SU-DHL-6 (cell line): ENCODE data around the gene PRLR.

Experiments
- H2AFZ ChIP-seq: fragments of 200-600 bp; sonication (generic); 2 replicates; pipeline ENCODE4 v1.6.1; 2014; ENCODE audit warnings: low read depth, mild to moderate bottlenecking, moderate library complexity, mixed read lengths, antibody characterized with exemption, low read length; ENCODE audit not compliant: severe bottlenecking
- H3F3A ChIP-seq: fragments of 200-600 bp; shearing (Covaris generic); 2 replicates; pipeline ENCODE4 v1.6.0; 2016; ENCODE audit warnings: antibody characterized with exemption, mild to moderate bottlenecking; ENCODE audit not compliant: insufficient read depth
- H3K27ac ChIP-seq: fragments of 200-600 bp; sonication (generic); 2 replicates; pipeline ENCODE4 v1.5.1; 2016; ENCODE audit warnings: low read depth, mild to moderate bottlenecking, low read length, moderate library complexity, mixed read lengths
- H3K27me3 ChIP-seq: fragments of 200-600 bp; sonication (generic), shearing (Covaris generic); 2 replicates; pipeline ENCODE4 v1.6.0; 2014; ENCODE audit warnings: mild to moderate bottlenecking, low read length
- H3K36me3 ChIP-seq: fragments of 200-600 bp; sonication (generic); 2 replicates; pipeline ENCODE4 v1.6.1; 2014; ENCODE audit warnings: mild to moderate bottlenecking, low read length, mixed read lengths
- H3K4me2 ChIP-seq: fragments of 300-600, 200-600 bp; shearing (Covaris generic), sonication (generic); 2 replicates; pipeline ENCODE4 v1.6.0; 2014; ENCODE audit warnings: low read length, low read depth, mild to moderate bottlenecking; ENCODE audit not compliant: poor library complexity, severe bottlenecking
- H3K4me3 ChIP-seq: fragments of 200-600 bp; sonication (generic); 2 replicates; pipeline ENCODE4 v1.5.1; 2014; ENCODE audit warnings: antibody characterized with exemption, low read length, mild to moderate bottlenecking, mixed read lengths; ENCODE audit not compliant: insufficient read depth, poor library complexity, severe bottlenecking
- H3K79me2 ChIP-seq: fragments of 200-600 bp; sonication (generic); 2 replicates; pipeline ENCODE4 v1.6.1; 2014; ENCODE audit warnings: mild to moderate bottlenecking, low read length, moderate library complexity; ENCODE audit not compliant: insufficient read depth
- H3K9ac ChIP-seq: fragments of 200-600 bp; sonication (generic); 2 replicates; pipeline ENCODE4 v1.7.0; 2014; ENCODE audit warnings: mild to moderate bottlenecking, low read length
- H3K9me2 ChIP-seq: fragments of 200-600 bp; sonication (generic); replicated peaks from 2 replicates; pipeline ENCODE4 v1.6.1; 2014; ENCODE audit warnings: low read length; ENCODE audit not compliant: insufficient read depth
- H3K9me3 ChIP-seq: fragments of 200-600 bp; sonication (generic); 2 replicates; pipeline ENCODE4 v1.6.1; 2014; ENCODE audit warnings: low read length, mixed read lengths; ENCODE audit not compliant: insufficient read depth
- H4K20me1 ChIP-seq: fragments of 200-600 bp; sonication (generic); 2 replicates; pipeline ENCODE4 v1.6.1; 2014; ENCODE audit warnings: low read depth, mild to moderate bottlenecking, antibody characterized with exemption, low read length, moderate library complexity, mixed read lengths
- CTCF ChIP-seq: fragments of 200-600 bp; sonication (generic); IDR thresholded peaks from one replicate; pipeline ENCODE4 v1.5.1; 2017; ENCODE audit warnings: antibody characterized with exemption, mild to moderate bottlenecking, low read length, moderate library complexity; ENCODE audit not compliant: insufficient read depth, poor library complexity, severe bottlenecking
- EZH2phosphoT487 ChIP-seq: fragments of 200-600 bp; sonication (generic), shearing (Covaris generic); conservative IDR thresholded peaks from 2 replicates; pipeline ENCODE4 v1.6.1; 2018; ENCODE audit warnings: mild to moderate bottlenecking, antibody characterized with exemption, low read length, moderate library complexity, mixed read lengths

The PRLR gene

GRCh38 chr5:35087991-35088390 lies 142.3 kb downstream of the PRLR start:
- Histone ChIP-seq H3K9ac (no peak overlapping the region), H3K4me3 (no peak overlapping the region), H3K27ac (no peak overlapping the region), H4K20me1 (no peaks in the 10 kb centered on the region), H3F3A (no peaks in the 10 kb centered on the region), H3K9me2 (no peaks in the 10 kb centered on the region), H3K4me2 (no peak overlapping the region), H3K36me3 (no peaks in the 10 kb centered on the region), H3K27me3 (no peaks in the 10 kb centered on the region), H3K9me3 (no peaks in the 10 kb centered on the region), H3K79me2 (no peaks in the 10 kb centered on the region), H2AFZ (no peak overlapping the region)
- TF ChIP-seq EZH2phosphoT487 (no peak), CTCF (no peak)

- Histone ChIP-seq H3K9me2 (no peaks in the 10 kb centered on the region), H3F3A (no peaks in the 10 kb centered on the region), H3K4me3 (no peak overlapping the region), H3K27me3 (no peaks in the 10 kb centered on the region), H3K9me3 (no peaks in the 10 kb centered on the region), H4K20me1 (no peaks in the 10 kb centered on the region), H3K9ac (no peak overlapping the region), H3K27ac (no peak overlapping the region), H3K79me2 (no peaks in the 10 kb centered on the region), H3K36me3 (no peaks in the 10 kb centered on the region), H3K4me2 (no peak overlapping the region), H2AFZ (no peak overlapping the region)
- TF ChIP-seq CTCF: no peak
- TF ChIP-seq EZH2phosphoT487: no peak
These were observed 147.1 kb downstream of the PRLR start for GRCh38 chr5:35083150-35083549.

GRCh38 chr5:35082530-35082929 lies 147.8 kb downstream of the PRLR start:
- H3K36me3 ChIP-seq: no peaks in the 10 kb centered on the region
- H4K20me1 ChIP-seq: no peaks in the 10 kb centered on the region
- no peaks in the 10 kb centered on the region for H3K27me3 ChIP-seq
- no peaks in the 10 kb centered on the region for H3F3A ChIP-seq
- no peak overlapping the region for H3K27ac ChIP-seq
- no peaks in the 10 kb centered on the region for H3K79me2 ChIP-seq
- no peaks in the 10 kb centered on the region for H3K9me3 ChIP-seq
- no peaks in the 10 kb centered on the region for H3K9me2 ChIP-seq
- no peak overlapping the region for H3K4me3 ChIP-seq
- no peak overlapping the region for H3K4me2 ChIP-seq
- H3K9ac ChIP-seq: no peak overlapping the region
- no peak overlapping the region for H2AFZ ChIP-seq
- no peak for TF ChIP-seq EZH2phosphoT487

- Histone ChIP-seq H3F3A (no peaks in the 10 kb centered on the region), H3K9me2 (no peaks in the 10 kb centered on the region), H3K4me3 (no peak overlapping the region), H3K27ac (no peak overlapping the region), H3K27me3 (no peaks in the 10 kb centered on the region), H2AFZ (no peak overlapping the region), H3K36me3 (no peaks in the 10 kb centered on the region), H3K79me2 (no peaks in the 10 kb centered on the region), H4K20me1 (no peaks in the 10 kb centered on the region), H3K4me2 (no peak overlapping the region), H3K9ac (no peak overlapping the region), H3K9me3 (no peaks in the 10 kb centered on the region)
- TF ChIP-seq EZH2phosphoT487 (no peak), CTCF (no peak)
These were observed 149.2 kb downstream of the PRLR start for GRCh38 chr5:35081134-35081533.
